GM19240 (cell line): Measurements from ENCODE around the gene KIF15.
"Not testable (repeated sequence)": the region's sequence is repeated elsewhere in the genome, so short reads cannot be mapped to it uniquely, and the experiment has no call there.

ENCODE experiments used
- DNase-seq: peaks from one replicate; pipeline ENCODE4 v3.0.0; 2011; ENCODE audit warnings: low spot score; ENCODE audit not compliant: insufficient read length

Gene KIF15

GRCh38 chr3:44761424-44762169, at the start of gene KIF15, which contains the start of gene KIAA1143:
KIF15 (plus strand) TSS chr3:44761794; CDS start chr3:44761866, 72 bp downstream.
KIAA1143 (minus strand) TSS chr3:44761619; CDS start chr3:44761602, 17 bp downstream.
- DNase-seq: peak; percentile 62

GRCh38 chr3:44712455-44713075, 49.0 kb upstream of the KIF15 start, which contains the start of gene ZNF502:
ZNF502 (plus strand) TSS chr3:44712660; CDS start chr3:44720262, 7,602 bp downstream.
- peak; percentile 8 for DNase-seq

GRCh38 chr3:44721231-44722102, 40.1 kb upstream of the KIF15 start:
- no peak for DNase-seq

GRCh38 chr3:44722103-44722401, 39.5 kb upstream of the KIF15 start:
- DNase-seq: no peak

- DNase-seq: peak; percentile 36
These were observed 32.1 kb upstream of the KIF15 start, which contains the start of gene ZNF501 for GRCh38 chr3:44729384-44729910. ZNF501 (plus strand) TSS chr3:44729635; CDS start chr3:44734422, 4,787 bp downstream.

- no peak for DNase-seq
These were observed 26.9 kb upstream of the KIF15 start for GRCh38 chr3:44734646-44735168.

- no peak for DNase-seq
These were observed 532 bp upstream of the KIF15 start for GRCh38 chr3:44761101-44761423.

GRCh38 chr3:44762170-44762677, 630 bp downstream of the KIF15 start:
- no peak for DNase-seq

- no peak for DNase-seq
These were observed 1.1 kb downstream of the KIF15 start for GRCh38 chr3:44762690-44763089.

GRCh38 chr3:44764248-44764647, 2.7 kb downstream of the KIF15 start:
- DNase-seq: no peak

- no peak for DNase-seq
These were observed 10.0 kb downstream of the KIF15 start for GRCh38 chr3:44771424-44772098.

- no peak for DNase-seq
These were observed 10.5 kb downstream of the KIF15 start for GRCh38 chr3:44772099-44772442.

- DNase-seq: no peak
These were observed 21.3 kb downstream of the KIF15 start for GRCh38 chr3:44782891-44783290.

GRCh38 chr3:44795197-44795596, 33.6 kb downstream of the KIF15 start:
- DNase-seq: no peak

- DNase-seq: no peak
These were observed 40.4 kb downstream of the KIF15 start for GRCh38 chr3:44802011-44802410.

- DNase-seq: no peak
These were observed 41.7 kb downstream of the KIF15 start for GRCh38 chr3:44803298-44803697.

- DNase-seq: no peak
These were observed 44.4 kb downstream of the KIF15 start for GRCh38 chr3:44805960-44806359.

- no peak for DNase-seq
These were observed 53.2 kb downstream of the KIF15 start for GRCh38 chr3:44814751-44815150.

GRCh38 chr3:44816334-44816733, 54.7 kb downstream of the KIF15 start:
- DNase-seq: not testable (repeated sequence)

GRCh38 chr3:44821206-44821605, 59.6 kb downstream of the KIF15 start:
- DNase-seq: not testable (repeated sequence)
